GM12891 (cell line): ENCODE data around the gene ERICH2.
A peak's percentile ranks its signal among the peaks of the same experiment; 100 is the strongest.

Source experiments
- DNase-seq: peaks from one replicate; pipeline ENCODE4 v3.0.0; 2011; ENCODE audit warnings: low spot score; ENCODE audit not compliant: insufficient read length
- FAIRE-seq: peaks from 2 replicates; lab custom pipeline; 2011; peaks lifted over from hg19 to GRCh38; lab: Jason Lieb, UNC
- PAX5 ChIP-seq: IDR thresholded peaks from 2 replicates; pipeline ENCODE4 v1.6.1; 2011; ENCODE audit warnings: low read length, moderate library complexity, mild to moderate bottlenecking; ENCODE audit not compliant: insufficient read depth, severe bottlenecking
- POLR2A ChIP-seq: IDR thresholded peaks from 2 replicates; pipeline ENCODE4 v1.6.1; 2011; ENCODE audit warnings: low read depth, low read length, control low read depth
- POLR2AphosphoS5 ChIP-seq: IDR thresholded peaks from 2 replicates; pipeline ENCODE4 v1.6.1; 2011; ENCODE audit warnings: low read depth, low read length, control low read depth
- POU2F2 ChIP-seq: IDR thresholded peaks from 2 replicates; pipeline ENCODE4 v1.6.1; 2011; ENCODE audit warnings: low read depth, mild to moderate bottlenecking, control low read depth, low read length, moderate library complexity
- SPI1 ChIP-seq: IDR thresholded peaks from 2 replicates; pipeline ENCODE4 v1.6.1; 2011; ENCODE audit warnings: low read depth, low read length, control low read depth
- TAF1 ChIP-seq: IDR thresholded peaks from 2 replicates; pipeline ENCODE4 v1.6.1; 2011; ENCODE audit warnings: low read depth, low read length, control low read depth

ERICH2 gene

GRCh38 chr2:170783549-170783948 lies 13.4 kb downstream of the ERICH2 start:
- TF ChIP-seq POU2F2: no peak
- no peak for TF ChIP-seq PAX5
- DNase-seq (no peak), FAIRE-seq (no peak)

GRCh38 chr2:170798996-170799395 lies 28.8 kb downstream of the ERICH2 start:
- no peak for DNase-seq
- FAIRE-seq: no peak
- no peak for TF ChIP-seq POU2F2
- TF ChIP-seq SPI1: no peak
- no peak for TF ChIP-seq TAF1
- TF ChIP-seq POLR2AphosphoS5: no peak
- no peak for TF ChIP-seq POLR2A
- TF ChIP-seq PAX5: no peak

GRCh38 chr2:170806548-170806947 lies 36.4 kb downstream of the ERICH2 start:
- FAIRE-seq (no peak), DNase-seq (no peak)
- TF ChIP-seq POLR2A (no peak), SPI1 (no peak), POU2F2 (no peak), POLR2AphosphoS5 (no peak), PAX5 (no peak), TAF1 (no peak)

GRCh38 chr2:170812710-170813600 lies 42.8 kb downstream of the ERICH2 start:
- FAIRE-seq (peak; percentile 72), DNase-seq (no peak)
- TF ChIP-seq POLR2A: no peak

GRCh38 chr2:170813611-170814532 lies 43.7 kb downstream of the ERICH2 start:
- no peak for FAIRE-seq
- no peak for TF ChIP-seq POU2F2
- no peak for TF ChIP-seq POLR2AphosphoS5
- TF ChIP-seq SPI1: no peak
- TF ChIP-seq TAF1: no peak
- TF ChIP-seq PAX5: no peak
- no peak for TF ChIP-seq POLR2A
- no peak for DNase-seq

GRCh38 chr2:170814533-170815230 lies 44.5 kb downstream of the ERICH2 start:
- no peak for FAIRE-seq
- TF ChIP-seq POLR2AphosphoS5 (no peak), POLR2A (no peak), SPI1 (no peak), TAF1 (no peak), PAX5 (no peak), POU2F2 (no peak)
- DNase-seq: no peak

- FAIRE-seq (no peak), DNase-seq (no peak)
- TF ChIP-seq SPI1 (no peak), POLR2AphosphoS5 (no peak), POU2F2 (no peak), TAF1 (no peak), POLR2A (no peak), PAX5 (no peak)
Measured at GRCh38 chr2:170815311-170815710, 45.1 kb downstream of the ERICH2 start.

GRCh38 chr2:170815746-170816503 lies 45.7 kb downstream of the ERICH2 start:
- TF ChIP-seq SPI1: no peak
- TF ChIP-seq TAF1: no peak
- no peak for TF ChIP-seq POU2F2
- no peak for TF ChIP-seq PAX5
- no peak for TF ChIP-seq POLR2A
- no peak for TF ChIP-seq POLR2AphosphoS5
- FAIRE-seq: no peak
- DNase-seq: no peak

GRCh38 chr2:170816504-170817092 lies 46.4 kb downstream of the ERICH2 start, which contains the start of gene GAD1:
Gene GAD1, plus strand, starts transcription at chr2:170816887. Its CDS starts 1,705 bp downstream, at chr2:170818592.
- TF ChIP-seq SPI1 (no peak), PAX5 (no peak), POU2F2 (no peak), POLR2A (no peak), TAF1 (no peak)
- DNase-seq: no peak
- FAIRE-seq: peak; percentile 81
